Inferior parietal cortex (tissue), 1 donor: ENCODE data around the gene LAMB3.
A peak's percentile ranks its signal among the peaks of the same experiment; 100 is the strongest.

Source experiments
- DNase-seq: peaks from one replicate; pipeline ENCODE4 v3.0.0-alpha.2; 2016; ENCODE audit errors: extremely low spot score

LAMB3 gene

GRCh38 chr1:209595599-209596285 lies 56.5 kb downstream of the LAMB3 start:
- no peak for DNase-seq

DNA sequence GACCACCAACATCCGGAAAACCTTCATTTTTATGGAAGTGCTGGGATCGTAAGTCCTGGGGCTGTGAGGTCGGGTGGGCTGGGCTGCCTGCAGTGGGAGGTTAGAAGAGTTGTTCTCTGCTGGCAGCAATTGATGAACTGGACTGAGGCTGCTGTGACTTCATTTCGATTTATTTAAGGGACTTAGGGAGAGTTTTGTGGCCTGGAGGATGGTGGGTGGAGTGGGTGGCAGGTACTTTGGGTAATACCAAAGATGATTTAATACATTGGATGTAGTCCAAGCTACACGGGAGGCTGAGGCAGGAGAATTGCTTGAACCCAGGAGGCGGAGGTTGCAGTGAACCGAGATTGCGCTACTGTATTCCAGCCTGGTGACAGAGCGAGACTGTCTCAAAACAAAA lies 57.2 kb downstream of the LAMB3 start:
- DNase-seq, result no peak

DNA sequence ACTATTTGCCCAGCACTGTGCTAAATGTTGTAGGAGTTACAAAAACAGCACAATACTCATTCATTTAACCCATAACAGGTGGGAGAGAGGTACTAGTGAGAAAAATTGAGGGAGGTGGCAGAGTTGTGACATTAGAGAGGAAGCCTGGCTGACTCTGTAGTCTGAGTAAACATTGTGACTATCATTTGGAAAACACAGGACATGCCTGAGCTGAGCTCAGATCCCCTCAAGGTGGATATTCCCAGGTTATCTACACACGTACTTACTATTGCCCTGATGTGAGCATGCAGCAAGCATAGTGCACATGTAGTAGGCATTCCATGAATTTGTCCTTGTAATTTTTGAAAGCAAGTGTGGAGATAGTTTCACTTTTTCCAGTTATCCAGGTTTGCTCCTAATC lies 57.8 kb downstream of the LAMB3 start:
- no peak for DNase-seq

DNA sequence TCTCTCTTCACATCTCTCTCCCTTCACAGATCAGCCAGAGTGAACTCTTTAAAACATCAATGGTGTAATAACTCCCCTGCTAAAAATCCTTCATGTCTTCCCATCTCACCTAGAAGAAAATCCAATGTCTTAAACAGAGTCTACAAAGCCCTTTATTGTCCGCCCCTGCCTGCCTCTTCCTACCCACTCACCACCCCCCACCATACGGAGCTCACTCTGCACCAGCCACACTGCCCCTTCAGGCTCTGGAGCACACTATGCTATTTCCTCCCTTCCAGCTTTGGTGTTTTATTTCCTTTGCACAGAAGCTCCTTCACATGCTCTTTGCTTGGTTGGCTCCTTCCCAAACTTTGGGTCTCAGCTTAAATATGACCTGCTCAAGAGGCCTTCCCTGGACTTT lies 58.5 kb downstream of the LAMB3 start:
- DNase-seq, result no peak

- DNase-seq, result peak; percentile 67
Observed at GRCh38 chr1:209590405-209590804, 61.8 kb downstream of the LAMB3 start.

DNA sequence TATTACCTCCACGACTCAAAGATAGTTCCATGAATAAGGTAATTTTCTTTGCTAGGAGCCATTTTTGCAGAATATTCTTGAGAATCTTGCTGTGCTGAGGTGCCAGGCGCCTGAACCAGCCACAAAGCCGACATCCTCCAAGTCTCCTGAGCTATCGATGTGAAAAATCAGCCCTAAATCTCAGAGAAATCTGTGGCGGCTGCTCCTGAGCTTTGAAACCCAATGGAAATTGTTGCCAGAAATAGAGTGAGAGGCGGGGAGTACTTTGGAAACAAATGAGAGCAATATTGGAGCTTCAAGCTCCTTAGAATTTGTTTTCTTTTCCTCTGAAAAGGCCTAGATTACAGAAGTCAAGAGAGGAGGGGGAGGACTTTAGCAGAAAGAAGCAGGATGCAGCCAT lies 62.4 kb downstream of the LAMB3 start:
- DNase-seq, result no peak

- DNase-seq, result no peak
Observed at GRCh38 chr1:209589440-209589839, 62.8 kb downstream of the LAMB3 start.

- DNase-seq, result no peak
Observed at GRCh38 chr1:209587789-209588188, 64.4 kb downstream of the LAMB3 start.

- no peak for DNase-seq
Observed at GRCh38 chr1:209586221-209586740, 65.9 kb downstream of the LAMB3 start.

- DNase-seq, result no peak
Observed at GRCh38 chr1:209585672-209586071, 66.6 kb downstream of the LAMB3 start.

- DNase-seq, result no peak
Observed at GRCh38 chr1:209585197-209585596, 67.0 kb downstream of the LAMB3 start.

- no peak for DNase-seq
Observed at GRCh38 chr1:209584231-209584672, 68.0 kb downstream of the LAMB3 start.

- peak; percentile 61 for DNase-seq
Observed at GRCh38 chr1:209583408-209583807, 68.8 kb downstream of the LAMB3 start, which contains the start of gene CAMK1G. Gene CAMK1G, plus strand, starts transcription at chr1:209583714. Its CDS starts 11,270 bp downstream, at chr1:209594984.

- no peak for DNase-seq
Observed at GRCh38 chr1:209580577-209580976, 71.6 kb downstream of the LAMB3 start.

GRCh38 chr1:209577346-209577745 lies 74.9 kb downstream of the LAMB3 start:
- no peak for DNase-seq

DNA sequence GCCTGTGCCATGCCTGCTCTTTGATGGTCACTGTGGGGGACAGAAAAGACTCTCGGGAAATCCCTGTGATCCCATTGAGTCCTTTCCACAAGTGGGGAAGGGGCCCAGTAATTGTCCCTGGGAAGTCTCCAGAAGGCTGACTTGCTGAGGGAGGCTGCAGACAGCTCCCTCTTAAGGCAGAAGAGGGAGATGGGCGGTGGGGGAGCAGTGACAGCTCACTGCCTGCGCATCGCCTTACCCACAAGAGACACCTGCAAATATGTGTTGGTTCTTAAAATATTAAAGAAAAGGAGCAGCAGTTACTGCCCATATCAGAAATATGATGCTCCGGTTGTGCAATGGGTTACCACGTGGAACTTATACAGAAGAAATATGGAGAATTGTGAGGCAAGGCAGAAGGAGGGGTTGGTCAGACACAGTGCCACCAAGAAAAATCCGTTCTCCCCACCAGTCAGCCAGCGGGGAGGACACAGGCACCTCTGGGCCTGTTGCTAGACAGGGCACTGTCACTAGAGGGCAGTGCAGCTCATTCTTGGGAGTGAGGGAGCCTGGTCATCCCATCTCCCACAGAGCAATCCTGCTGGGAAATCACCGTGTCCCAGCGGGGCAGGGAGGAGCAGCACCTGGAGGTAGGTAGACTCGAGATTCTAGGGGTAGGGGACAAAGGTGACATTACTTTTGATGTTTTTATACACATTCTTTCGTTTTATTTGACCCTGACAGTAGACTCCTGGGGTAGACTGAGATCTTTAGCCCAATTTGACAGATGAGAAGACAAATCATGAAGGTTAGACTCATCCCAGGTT lies 75.6 kb downstream of the LAMB3 start:
- peak; percentile 94 for DNase-seq

GRCh38 chr1:209570743-209571142 lies 81.5 kb downstream of the LAMB3 start:
- DNase-seq, result no peak

DNA sequence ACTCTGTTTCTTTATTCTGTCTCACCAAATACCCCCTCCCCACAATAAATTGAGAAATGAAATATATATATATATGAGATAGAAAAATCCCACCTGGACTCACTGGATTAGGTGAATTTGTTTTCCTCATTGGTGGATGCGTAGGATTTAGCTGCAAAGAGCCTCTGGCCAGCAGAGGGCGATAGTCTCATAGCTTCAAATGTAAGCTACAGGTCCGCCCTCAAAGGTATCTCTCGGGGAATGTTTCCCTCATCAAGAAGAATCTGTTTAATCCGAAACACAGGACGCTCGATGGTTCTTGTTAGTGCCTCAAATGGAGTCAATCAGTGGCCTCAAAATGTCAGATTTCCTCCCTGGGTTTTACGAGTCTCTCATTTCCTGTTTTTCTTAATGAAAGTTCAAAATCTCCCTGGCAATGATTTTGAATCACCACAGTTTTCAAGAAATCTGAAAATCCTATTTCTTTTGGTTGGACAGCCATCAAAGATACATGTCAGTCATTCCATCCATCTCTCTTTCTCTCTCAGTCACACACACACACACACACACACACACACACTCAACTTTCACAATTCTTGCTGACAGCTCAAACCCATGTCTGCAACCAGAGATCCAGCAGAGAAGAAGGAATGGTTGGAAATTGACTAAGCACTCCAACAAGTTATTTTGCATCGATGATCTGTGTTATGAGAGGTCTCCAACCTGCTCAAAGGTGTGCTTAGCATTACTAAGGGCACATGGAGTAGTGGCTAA lies 82.6 kb downstream of the LAMB3 start:
- peak; percentile 89 for DNase-seq

DNA sequence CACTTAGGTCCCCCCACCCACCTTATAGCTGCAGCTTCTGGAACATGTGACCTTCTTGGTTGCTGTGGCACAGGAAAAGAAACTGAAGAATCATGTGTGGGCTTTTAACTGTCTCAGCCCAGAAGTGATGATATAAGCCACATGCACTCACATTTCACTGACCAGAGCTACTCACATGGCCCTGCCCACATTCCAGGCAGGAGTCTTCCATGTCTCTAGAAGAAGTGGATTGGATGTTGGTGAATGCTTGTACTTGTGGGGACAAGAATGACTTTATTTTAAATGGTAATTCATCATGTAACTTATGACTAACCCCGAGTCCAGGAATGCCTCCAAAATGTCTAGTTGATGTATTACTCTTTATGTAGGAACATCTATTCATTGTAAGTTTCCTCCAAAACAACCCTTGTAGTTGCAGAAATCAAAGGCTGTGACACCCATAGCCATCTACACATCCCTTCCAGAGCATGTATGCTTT lies 84.5 kb downstream of the LAMB3 start:
- DNase-seq, result no peak

DNA sequence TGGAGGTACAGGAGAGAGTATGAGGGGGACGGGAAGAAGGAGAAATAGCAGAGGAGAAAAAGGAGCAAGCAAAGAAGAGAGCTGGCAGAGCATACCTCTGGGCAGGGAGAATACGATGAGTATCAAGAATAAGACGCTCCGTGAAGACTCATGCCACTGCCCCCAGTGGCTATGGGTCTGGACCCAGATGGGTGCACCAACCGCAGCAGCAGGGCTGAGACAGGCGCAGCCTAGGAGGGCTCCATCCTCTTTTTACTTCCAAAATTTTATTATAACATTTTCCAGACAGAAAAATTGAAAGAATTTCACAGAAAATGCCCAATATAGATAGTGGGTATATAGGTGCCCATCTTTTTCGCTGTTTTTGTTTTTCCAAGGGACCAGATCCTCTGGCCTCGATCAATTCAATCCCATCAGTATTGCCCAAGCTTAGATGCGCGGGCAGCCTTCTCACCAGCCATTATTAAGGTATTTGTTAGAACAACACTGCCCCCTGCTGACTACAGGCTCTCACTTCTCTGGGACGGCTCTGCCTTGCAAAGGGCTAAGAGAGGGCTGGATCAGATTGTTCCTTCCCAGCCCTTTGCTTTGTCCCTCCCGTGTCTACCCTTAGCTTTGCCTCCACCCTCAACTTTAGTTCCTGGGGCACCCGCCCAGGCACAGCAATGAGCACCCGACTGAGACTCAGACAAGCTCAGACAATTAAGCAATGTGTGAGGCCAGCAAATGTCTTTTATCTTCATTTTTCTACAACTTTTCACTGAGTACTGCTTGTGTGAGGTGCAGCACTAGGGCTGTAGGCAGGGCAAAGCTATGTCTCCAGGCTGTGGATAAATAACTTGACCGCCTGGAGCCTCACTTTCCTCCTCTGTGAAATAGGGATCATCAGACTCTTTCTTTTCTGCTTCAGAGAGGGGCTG lies 86.2 kb downstream of the LAMB3 start:
- DNase-seq, result peak; percentile 96
